Stimulated activated CD4-positive, alpha-beta T cell treated with anti-CD3 and anti-CD28 coated beads, Interleukin-1b, Interleukin-23, amount 100 ng/mL, for 24 hours (primary cell): ENCODE measurements around the gene ZHX3.
"Not testable (repeated sequence)": the region's sequence is repeated elsewhere in the genome, so short reads cannot be mapped to it uniquely, and the experiment has no call there.

Experiments
- DNase-seq, 4 experiments: peaks; one replicate each; pipeline ENCODE4 v3.0.0-alpha.2; 2020; ENCODE audit warnings: low read depth in 4 of 4, low spot score in 1 of 4

ZHX3 gene

DNA sequence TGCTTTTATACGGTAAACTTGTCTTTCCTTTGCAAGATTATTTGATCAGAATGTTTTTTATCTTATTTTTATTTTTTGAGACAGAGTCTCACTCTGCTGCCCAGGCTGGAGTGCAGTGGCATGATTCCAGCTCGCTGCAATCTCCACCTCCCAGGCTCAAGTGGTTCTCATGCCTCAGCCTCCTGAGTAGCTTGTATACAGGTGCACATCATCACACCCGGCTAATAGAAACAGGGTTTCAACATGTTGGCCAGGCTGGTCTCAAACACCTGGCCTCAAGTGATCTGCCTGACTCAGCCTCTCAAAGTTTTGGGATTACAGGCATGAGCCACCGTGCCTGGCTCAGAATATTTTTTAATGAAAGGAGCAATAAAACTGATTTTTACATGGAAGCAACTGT lies 14.2 kb upstream of the ZHX3 start:
- DNase-seq = no peak

DNA sequence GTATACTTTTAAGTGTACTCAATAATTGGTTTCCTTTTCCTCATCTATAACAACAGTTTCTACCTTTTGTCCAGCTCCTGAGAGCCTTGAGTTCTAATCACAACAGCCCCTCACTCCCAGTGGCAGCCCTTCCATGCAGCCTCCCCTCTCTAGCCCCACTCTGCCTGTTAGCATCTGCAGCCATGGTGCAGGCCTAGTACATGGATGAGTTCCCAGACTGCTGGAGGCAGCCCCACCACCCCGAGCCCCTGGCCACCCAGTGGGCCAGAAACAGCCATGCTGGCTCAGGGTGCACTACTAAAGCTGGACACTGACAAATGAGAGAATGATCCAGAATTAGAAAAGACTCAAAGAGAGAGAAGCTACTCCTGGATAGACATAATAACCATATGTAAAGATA lies 13.4 kb upstream of the ZHX3 start:
- no peak for DNase-seq

DNA sequence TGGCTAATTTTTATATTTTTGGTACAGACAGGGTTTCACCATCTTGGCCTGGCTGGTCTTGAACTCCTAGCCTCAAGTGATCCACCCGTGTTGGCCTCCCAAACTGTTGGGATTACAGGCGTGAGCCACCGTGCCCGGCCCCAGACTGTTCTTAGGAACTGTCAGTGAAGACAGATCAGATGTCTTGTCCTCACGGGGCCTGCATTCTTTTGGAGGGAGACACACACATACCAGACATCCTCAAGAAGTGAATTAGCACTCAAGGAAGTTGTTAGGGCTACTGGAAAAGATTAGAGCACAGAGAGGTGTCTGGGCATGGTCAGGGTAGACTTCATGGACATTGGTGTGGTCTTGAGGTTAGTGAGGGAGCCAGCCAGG lies 12.8 kb upstream of the ZHX3 start:
- no peak for DNase-seq

DNA sequence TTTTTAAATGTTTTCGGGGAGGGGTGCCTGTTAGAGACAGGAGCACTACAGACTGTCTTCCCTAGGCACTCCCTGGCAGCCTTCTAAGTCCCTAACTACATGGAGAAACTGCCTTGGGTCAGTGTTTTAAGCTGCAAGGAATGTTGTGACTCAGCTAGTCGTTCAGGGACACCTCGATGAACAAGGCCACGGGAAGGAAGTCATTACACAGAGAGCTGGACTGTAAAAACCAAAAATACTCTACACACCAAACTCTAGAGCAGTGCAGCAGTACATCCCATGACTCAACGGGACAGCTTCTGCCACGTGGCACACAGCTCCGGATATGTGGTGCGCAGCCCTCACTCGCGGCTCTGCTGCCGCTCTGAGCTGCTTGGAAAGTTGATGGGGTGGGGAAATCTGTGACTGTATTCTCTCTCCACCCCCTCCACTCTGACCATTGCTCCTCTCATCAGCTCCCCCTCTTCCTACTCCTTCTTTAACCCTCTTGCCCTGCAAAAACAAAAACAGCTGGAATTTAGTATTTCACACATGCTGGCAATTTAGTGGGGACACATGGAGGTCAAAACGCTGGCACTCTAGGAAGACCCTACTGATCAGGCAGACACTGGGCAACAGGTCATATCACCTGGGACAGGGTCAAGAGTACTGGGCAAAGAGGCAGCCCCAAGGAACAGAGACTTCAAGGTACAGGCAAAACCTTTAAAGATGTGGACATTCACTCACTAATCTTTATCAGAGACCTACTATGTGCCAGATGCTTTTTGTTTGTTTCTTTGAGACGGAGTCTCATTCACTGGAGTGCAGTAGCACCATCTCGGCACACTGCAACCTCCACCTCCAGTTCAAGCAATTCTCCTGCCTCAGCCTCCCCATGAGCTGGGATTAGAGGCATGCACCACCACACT lies 12.2 kb upstream of the ZHX3 start:
- DNase-seq = peak in 3 of 4 experiments; percentile 37 to 43 (median 41)

DNA sequence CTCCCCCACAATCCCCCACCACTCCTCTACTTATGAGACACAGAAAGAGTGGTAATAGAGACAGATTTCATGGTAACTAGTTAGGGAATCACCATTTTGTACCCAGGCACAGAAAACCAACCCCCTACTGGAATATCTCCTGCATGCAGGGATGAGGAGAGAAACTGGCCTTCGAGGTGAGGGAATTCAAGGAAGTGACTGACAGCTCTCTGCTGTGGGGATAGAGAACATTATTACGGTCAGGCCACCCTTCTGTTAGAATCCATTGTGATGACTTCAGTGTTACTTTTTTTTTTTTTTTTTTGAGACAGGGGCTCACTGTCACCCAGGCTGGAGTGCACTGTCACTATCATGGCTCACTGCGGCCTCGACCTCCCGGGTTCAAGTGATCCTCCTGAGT lies 9.6 kb upstream of the ZHX3 start:
- DNase-seq = no peak

DNA sequence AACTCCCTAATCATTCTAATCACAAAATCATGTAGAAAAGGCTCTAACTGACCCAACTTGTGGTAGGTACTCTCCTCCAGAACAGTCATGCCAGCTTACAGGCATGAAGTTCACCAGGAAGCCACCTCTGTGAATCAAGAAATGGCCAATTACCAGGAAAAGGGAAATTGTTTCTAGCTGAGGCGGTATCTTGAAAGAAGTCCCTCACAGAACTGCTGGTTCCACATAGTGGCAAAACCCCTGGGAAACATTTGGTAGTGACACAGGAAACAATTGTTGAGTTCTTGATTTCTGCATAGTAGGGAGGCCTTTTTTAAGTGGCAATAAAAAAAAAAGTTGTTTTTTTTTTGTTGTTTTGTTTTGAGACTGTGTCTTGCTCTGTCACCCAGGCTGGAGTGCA lies 3.4 kb upstream of the ZHX3 start:
- no peak for DNase-seq

DNA sequence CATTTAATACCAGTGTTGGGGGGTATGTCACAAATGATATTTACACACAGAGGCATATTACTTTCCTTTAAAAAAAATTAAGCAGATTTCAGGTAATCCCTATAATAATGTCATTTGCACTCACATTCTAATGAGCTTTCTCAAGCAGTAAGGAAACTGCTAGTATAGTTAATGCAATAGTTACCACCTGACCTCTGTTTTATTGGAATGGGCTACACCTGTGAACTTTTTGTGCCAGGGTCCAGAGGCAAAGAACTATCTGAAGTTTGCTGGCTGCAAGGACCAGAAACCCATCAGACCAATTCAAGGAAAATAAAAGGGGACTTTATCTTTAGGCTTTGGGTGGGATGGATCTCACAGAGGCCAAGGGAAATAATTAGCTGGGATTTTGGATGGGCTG lies 2.9 kb upstream of the ZHX3 start:
- no peak for DNase-seq

DNA sequence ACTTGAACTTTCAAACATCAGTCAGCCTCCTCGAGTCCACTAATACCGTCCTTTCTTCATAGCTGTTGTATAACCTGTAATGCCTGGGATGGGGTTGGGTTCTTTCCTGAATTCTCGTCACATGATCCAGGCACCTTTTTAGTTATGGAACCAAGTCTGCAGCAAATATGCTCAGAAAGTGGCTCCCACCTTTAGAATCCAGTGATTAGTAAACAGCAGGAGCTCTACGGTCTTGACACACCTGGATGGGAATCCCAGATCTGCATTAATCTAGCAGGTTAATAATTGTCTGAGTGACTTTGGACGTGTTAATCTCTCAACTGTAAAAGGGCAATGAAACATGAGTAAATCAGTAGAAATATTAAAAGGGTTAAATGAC lies 729 bp upstream of the ZHX3 start:
- no peak for DNase-seq

DNA sequence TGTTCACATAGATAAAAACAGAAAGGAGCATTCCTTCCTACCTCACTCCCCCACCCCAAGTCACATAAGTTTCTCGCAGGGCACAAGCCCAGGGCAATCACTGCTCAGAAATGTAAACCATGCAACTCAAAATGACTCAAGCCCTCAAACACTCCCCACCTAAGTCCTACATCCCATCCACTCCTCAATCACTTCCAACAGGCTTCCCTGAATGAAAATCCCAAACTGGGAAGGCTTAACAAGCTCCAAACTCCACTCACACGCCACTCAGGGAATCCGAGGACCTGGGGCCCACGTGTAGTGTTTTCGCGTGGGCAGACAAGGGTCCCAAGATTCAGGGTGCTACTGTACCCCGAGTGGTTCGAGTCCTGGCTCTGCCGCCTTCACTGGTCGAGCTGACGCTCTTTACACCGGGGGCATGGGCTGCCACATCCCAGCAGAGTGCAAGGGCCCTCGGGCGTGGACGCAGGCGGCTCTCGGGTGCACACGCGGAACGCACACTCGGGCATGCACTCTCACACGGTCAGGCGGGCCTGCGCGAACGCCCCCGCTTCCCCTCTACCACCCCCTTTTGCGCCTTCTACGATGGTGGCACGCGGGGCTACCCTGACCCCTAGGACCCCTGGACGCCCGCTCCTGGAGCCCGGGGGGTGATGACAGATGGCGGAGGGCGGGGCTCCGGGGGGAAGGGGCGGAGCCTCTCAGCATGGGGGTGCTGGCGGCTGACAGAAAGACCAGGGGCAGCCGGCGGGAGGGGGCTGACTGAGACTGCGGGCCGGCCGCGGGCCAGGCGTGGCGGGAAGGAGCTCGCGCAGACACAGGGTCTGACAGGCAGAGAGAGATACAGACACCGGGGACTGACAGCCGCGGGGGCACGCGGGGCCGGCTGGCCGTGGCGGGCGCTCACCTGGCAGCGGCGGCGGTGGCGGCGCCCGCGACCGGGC lies 657 bp downstream of the ZHX3 start:
- DNase-seq = peak; percentile 50 to 73 (median 70)

DNA sequence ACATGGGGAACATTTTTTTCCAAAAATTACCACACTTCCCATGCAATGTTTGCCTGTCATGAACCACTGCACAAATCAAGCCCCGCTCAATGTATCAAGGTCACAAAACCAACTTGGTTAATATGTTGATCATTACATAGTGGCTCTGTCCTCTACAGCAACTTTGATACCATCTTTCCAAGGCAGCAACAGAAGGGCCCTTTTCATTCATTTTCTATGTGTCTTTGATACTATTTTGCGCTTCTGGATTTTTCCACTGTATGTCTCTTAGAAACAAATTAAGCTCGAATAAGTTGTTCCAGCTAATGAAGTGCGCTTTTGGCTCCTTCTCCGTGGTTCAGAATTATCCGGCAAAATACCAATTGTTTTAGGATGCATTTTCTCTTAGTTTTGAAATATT lies 1.5 kb downstream of the ZHX3 start:
- no peak for DNase-seq

DNA sequence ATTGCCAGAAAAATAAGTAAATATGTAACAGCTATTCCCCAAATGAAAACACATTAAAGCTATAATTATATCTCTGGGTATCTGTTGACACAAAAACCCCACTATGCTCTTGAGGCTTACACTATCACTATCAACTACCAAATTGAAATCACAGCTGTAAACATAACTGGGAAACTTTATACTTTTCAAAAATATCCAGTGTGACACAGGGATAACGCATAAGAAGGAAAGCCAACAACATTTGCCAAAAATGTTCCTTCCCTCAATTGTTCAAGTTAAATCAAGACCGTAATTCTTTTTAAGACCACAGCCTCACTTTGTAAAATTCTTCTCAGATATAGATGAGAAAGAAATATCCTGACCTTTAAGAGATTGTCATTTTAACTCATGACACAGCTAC lies 3.1 kb downstream of the ZHX3 start:
- DNase-seq = no peak

DNA sequence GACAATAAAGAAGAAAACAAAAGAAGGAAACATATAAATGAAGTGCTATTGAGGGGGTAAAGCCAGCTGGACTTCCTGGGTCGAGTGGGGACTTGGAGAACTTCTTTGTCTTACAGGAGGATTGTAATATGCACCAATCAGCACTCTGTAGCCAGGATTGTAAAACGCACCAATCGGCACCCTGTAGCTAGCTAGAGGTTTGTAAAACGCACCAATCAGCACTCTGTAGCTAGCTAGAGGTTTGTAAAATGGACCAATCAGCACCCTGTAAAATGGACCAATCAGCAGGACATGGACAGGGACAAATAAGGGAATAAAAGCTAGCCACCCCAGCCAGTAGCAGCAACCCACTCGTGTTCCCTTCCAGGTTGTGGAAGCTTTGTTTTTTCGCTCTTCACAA lies 5.5 kb downstream of the ZHX3 start:
- DNase-seq = not testable (repeated sequence)

DNA sequence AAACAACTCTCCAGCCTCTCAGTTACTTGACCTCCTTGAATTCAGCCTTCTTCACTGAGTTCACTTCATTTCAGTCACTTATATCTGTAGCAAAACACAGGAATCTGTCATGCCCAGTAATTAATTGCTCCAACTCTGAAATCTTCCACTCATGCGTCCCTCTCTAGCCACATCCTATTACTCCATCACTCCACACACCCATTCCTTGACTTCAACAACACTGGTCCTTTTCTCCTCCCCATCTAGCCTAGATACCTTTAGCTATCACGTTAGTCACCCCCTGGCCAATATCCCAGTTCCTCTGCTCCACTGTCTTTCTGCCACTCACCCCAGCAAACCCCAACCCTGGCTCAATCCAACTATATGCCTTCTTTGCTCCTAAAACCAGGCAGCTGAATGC lies 7.7 kb downstream of the ZHX3 start:
- DNase-seq = no peak

DNA sequence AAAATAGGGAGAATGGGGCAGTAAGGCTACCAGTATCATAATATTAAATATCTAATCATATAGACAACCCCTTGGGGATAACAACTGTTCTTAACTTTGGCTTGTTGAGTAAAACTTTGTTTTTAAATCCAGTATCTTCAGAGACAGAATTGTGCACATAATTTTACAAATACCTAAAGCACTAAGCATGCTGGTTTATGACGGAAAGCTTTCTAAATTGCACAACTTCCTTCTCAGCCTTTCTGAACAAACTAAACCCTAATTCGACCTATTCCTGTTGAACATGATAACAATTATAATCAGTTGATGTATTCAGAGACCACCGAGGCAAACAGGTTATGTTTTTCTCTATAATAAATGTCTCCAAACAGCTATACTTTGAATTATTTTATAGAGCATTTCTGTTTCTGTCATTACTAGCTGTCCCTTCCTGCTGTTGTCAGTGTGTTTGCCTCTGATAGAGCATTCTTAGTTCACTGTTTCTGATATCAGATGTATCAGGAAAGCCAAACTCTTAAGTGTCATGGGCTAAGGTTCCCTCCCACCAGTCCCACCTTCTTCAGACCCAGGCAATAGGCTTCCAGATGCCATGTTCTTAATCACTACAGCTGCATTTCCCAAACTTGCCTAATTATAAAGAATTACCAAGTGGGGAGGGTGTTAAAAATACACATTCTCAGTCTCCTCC lies 8.7 kb downstream of the ZHX3 start:
- no peak for DNase-seq

DNA sequence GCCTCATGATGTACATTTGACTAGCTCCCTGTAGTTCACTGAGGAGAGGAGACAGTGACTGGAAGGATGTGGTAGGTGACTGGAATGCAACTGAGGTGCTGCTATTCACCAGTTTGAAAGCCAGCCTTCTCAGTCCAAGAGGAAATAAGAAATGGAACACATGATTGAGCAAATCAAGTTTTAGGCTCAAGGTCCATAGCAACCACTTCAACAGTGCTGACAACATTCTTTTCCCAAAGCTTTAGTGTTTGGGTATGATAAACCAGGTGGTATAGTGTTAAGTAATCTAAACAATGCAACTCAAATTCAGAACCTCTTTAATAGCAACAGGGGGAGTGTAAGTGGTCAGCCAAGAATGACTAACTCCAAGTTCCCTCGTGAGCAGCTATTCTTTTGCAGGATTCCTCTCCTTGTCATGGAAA lies 9.2 kb downstream of the ZHX3 start:
- DNase-seq = no peak

DNA sequence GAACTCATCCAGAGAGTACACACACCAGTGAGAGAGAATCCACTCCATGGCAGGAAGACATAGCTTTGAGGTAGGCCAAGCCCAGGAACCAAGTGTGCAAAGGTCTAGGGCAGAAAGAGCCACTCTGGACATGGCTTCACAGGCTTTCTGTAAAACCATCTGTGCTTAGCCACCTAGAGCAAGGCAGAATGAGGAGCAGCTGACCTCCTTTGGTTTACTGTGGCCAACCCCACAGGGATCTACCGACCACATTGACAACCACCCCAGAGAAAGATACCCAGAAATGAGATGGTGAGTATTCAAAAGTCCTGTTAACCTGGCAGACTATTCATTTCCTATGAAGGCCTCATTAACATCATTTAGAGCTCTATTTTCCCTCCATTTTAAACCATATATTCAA lies 10.5 kb downstream of the ZHX3 start:
- no peak for DNase-seq

DNA sequence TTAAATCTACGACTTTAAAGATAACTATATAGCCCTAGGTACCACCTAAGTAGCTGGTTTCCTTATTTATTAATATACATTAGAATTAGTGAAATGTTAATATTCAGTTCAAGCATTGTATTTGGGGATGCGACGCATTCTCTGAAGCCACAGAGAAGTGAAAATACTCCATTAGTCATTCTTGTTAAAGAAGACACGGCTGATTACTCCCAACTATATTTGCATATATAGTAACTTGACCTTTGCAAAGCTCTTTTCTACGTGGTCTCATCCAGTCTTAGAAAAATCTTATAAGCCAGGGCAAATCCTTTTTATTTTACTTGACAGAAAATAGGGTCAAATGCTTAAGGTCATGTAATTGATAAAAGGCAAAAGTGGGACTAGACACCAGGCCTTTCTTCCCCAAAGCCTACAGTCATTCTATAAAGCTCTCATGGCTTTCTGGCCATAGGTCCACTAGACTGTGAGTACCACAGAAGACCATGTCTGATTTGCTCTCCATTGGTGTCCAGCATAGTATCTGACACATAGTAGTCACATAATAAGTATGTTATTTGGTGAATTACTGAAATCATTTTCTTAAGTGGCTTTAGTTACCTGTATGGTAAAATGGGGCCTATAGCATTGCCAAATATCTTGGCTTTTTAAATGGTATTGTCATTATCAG lies 11.3 kb downstream of the ZHX3 start:
- DNase-seq = no peak

DNA sequence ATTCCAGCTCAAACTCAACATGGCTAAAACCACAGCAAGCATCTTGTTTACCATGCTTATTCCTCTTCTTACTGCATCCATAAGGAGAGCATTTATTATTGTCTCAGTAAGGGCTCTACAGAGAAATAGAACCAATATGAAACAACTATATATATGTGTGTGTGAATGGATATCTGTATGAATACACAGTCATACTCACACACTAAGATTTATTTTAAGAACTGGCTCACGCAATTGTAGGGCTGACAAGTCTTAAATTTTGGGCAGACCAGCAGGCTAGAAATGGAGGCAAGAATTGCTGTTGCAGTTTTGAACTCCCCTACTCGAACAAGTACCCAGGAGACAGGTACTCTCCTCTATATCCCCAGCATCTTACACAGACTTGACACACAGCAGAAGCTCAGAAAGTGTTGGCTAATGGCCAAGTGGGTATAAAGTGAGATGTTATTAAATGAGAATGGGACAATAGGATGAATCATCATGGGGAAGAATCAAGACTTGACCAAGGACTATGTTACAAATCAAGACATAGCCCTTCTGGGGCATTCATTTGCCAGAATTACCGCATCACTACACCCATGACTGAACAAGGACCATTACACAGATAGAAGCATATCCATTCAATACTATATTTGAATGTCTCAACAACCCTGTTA lies 13.0 kb downstream of the ZHX3 start:
- DNase-seq = no peak

DNA sequence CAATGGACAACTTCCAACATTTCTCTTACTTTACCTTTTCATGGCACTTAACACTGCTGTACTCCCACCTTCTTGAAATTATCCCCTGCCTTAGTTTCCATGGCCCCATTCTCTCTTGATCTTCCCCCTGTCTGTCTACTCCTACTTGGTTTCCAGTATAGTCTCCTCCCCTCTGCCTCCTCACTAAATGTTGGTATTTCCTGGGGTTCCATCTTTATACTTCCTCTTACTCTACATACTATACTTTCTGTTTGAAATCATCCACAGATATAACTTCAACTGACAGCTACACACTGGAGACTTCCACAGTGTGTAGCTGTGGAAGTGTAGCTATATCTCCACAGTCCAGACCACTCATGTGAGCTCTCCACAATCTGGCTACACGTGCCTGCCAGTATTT lies 13.5 kb downstream of the ZHX3 start:
- DNase-seq = no peak

DNA sequence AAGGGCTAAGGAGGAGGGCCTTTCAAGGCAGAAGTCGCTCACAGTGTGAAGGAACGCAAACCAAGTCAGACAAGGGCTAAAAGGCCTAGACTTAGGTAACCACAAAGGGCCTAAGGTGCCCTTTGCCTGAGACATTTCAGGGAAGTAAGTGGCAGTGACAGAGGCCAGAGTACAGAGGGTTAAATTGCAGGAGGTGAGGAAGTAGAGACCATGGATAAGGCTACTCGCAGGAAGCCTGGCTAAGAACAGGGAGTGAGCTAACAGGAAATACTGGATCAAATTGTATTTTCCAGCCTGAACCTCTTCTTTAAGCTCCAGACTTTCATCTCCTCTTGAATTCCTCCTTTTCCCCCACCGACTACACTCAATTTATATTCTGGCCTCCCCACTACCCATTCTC lies 16.6 kb downstream of the ZHX3 start:
- DNase-seq = no peak

DNA sequence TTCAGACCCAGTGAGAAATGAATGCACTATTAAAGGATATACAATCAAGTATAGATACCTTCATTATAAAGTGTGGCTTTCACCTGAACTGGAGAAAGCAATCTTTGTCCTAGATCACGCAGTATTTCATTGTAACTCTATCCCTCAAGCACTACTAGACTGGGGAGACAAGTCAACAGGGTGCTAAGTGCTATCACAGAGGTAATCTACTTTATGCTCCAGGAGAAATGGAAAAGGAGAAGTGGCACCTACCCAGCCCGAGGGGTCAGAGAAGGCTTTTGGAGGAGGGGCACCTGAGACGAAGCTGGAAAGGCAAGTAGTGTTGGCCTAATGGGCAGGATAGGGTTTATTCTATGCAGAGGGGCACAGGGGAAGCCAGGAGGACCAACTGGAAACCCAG lies 17.1 kb downstream of the ZHX3 start:
- DNase-seq = no peak
